GM19328 (cell line): ENCODE data around the gene COL23A1.
"Not testable (repeated sequence)": the region's sequence is repeated elsewhere in the genome, so short reads cannot be mapped to it uniquely, and the experiment has no call there.

Experiments
- ATAC-seq: cut with Tn5 transposase; IDR thresholded peaks from one replicate; pipeline ENCODE4 v1.9.1; 2021; ENCODE audit warnings: mild to moderate bottlenecking, moderate library complexity; ENCODE audit not compliant: unreplicated experiment

COL23A1 gene

GRCh38 chr5:178589180-178590140, 733 bp downstream of the COL23A1 start:
- no peak for ATAC-seq

DNA sequence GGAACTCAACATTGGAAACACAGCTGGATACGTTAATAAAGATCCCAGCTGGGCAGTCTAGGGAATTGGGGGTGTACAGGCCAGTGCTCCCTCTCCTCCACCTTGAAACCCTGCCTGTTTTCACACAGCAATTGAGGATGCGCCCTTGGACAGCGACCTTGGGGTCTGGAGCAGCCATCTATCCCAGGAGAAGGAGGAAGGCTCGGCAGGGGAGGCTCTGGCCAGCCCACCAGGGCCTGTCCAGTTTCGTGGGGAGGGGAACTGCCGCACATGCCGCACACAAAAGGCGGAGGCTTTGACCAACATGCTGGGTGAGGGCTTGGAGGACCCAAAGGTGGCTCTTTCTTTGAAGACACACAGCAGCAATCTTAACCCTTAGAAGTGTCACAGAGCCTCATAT, 1.4 kb downstream of the COL23A1 start:
- no peak for ATAC-seq

DNA sequence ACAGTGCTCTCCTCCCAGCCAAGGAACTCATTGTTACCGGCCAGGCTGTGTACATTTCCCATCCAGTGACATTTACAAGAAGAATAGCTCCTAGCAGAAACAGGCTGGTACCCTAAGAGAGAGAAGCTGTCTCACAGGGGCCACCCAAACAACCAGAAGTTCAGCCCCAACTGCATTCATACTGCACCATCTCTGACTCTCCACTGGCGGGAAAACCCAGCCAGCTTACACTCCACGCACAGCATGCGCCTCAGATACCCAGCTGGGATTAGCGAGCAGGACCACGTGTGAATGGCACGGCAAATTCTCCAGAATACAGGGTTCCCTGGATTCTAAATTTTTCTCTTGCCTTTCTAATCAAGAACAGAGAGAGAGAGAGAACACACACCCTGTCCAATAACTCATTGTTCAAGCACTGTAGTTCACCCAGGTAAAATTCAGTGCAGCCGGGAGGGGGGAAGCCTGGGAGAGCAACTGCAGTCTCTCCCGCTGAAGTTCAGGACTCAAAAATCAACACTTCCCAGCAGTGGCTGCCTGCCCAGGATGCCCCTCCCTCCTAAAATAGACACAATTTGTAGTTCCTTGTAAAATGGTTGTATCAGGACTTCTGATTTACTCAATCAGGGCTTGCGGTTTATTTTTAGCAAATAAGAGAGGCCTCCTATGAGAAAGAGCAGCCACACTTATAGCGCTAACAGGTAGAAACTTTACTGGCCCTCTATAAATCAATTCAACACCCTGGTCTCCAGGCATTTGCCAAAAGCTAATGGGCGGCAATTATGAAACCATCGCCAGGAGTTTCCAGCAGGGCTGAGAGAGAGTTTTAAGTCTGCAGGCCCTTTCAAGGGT, 2.2 kb downstream of the COL23A1 start:
- no peak for ATAC-seq

DNA sequence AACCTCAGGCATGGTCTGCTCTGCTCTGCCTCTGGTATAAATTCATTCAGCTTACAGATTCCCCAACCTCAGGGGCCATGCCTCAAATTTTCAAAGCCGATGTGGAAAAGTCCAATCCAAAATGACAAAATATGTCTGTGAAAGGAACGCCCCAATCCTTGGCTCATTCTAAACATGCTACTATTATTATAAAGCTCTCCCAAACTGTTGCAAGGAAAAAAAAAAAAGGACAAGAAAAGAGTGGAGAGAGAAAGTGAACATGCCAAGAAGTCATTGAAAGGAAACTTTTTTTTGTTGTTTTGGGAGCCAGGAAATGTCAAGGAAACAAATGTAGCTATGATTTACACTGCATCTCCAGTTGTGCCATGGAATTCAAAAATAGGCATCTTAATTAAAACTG, 3.8 kb downstream of the COL23A1 start:
- ATAC-seq: no peak

GRCh38 chr5:178585421-178585820, 4.8 kb downstream of the COL23A1 start:
- not testable (repeated sequence) for ATAC-seq

GRCh38 chr5:178583279-178583678, 6.9 kb downstream of the COL23A1 start:
- ATAC-seq: no peak

GRCh38 chr5:178582291-178582690, 7.9 kb downstream of the COL23A1 start:
- ATAC-seq: no peak

- ATAC-seq: no peak
Observed at GRCh38 chr5:178581621-178582020, 8.6 kb downstream of the COL23A1 start.

DNA sequence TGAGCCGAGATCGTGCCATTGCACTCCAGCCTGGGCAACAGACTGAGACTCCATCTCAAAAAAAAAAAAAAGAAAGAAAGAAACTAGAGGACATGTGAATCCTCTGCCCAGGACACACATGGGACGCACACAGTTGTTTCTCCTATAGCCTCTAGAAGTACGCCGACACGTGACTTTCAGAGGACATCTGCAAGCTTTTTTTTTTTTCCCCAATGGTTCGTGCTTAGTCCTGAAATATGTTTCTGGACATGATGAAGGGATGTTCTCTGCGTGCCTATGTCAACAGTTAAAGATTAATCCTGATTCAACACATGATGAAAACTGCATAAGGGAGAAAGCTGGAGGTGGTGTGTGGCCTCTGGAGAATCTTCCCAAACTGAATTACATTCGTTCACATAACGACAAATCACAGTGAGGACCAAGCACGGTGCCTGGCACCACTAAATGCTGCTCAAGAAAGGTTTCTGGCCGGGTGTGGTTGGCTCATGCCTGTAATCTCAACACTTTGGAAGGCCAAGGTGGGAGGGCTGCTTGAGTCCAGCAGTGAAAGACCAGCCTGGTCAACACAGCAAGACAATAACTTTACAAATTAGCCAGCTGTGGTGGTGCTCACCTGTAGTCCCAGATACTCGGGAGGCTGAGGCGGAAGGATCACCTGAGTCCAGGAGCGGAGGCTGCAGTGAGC, 9.8 kb downstream of the COL23A1 start:
- ATAC-seq: no peak

- no peak for ATAC-seq
Observed at GRCh38 chr5:178577944-178578343, 12.2 kb downstream of the COL23A1 start.

DNA sequence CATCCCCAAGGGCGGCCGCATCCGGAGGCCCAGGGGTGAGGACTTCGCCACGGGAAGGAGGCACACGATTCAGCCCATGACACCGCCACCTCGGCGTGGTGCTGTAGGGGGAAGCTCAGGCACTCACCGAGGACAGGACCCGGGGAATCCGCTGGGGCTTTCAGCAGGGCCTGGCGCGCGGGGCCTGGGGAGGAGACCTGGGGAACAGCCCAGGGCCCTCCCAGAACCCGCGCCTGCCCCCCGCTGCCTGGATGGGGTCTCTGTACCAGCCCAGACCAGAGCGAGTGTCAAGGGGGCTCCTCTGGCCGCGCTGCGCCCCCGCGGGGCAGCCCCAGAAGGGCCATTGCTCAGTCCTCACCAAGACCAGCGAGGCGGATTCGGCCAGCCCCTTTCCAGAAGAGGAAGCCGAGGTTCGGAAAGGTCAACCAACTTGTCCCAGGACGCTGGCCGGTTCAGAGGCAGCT, 12.8 kb downstream of the COL23A1 start:
- no peak for ATAC-seq

DNA sequence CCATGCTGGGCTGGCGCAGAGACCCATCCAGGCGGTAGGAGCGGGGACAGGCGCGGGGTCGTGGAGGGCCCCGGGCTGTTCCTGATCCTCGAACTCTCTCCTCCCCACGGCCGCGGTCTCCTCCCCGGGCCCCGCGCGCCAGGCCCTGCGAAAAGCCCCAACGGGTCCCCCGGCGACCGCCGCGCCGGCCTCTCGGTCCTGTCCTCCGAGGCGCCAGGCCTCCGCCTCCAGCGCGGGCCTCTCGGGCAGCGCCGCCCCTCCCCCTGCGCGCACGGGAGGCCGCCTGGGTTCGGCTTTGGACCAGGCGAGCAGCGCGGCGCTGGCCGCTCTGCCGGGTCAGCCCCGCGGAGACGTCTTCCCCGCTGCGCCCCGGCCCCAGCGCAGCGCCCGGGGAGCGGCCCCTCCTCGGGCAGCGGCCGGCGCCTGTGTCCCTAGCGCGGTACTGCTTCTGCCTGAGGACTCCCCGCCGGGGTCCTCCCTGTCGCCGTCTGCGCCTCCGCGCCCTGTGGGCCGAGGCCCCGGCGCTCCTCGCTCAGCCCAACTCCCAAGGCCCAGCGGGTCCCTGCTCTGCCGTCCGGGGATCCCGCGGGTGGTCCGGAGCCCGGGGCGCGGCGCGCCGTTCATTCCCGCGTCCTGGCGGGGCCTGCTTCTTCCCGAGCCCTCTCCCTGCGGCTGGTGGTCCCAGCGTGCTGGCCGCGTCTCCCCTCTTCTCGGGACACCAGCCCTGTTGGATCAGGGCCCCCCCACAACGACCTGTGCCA, 13.4 kb downstream of the COL23A1 start:
- ATAC-seq: no peak

GRCh38 chr5:178573216-178573615, 17.0 kb downstream of the COL23A1 start:
- no peak for ATAC-seq

- no peak for ATAC-seq
Observed at GRCh38 chr5:178572617-178573016, 17.6 kb downstream of the COL23A1 start.

- ATAC-seq: no peak
Observed at GRCh38 chr5:178569485-178569884, 20.7 kb downstream of the COL23A1 start.

DNA sequence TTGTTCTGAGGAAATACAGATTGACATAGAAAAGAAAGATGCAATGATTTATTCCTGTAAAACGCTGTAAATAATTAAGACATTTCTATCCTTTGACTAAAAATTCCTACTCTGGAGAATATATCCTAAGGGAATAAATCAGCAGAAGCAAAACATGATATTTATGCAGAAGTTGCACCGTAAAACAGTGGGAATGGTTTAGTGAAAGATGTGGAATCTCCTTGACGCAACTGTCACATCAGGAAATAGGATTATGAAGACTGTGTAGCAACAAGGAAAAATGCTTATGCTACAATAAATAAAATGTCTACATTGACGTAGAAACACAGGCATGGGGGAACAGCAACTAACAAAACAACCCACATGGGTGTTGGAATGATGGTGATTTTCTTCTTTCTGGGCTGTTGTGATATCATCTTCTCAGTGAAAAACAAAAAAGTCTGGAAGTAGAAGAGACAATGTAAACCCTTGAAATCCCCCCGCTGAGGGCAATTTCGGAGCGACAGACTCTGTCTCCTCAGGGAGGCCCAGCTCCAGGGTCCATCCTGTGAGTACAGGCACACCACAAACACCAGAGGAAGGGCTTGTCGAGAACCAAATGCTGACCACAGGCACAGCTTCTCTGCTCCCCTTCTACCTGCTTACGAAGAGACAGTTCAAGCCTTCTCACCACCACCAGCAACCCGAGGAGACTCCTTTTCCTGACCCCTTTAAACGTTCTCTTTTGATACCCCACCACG, 25.2 kb downstream of the COL23A1 start:
- no peak for ATAC-seq

GRCh38 chr5:178564397-178564796, 25.8 kb downstream of the COL23A1 start:
- no peak for ATAC-seq

DNA sequence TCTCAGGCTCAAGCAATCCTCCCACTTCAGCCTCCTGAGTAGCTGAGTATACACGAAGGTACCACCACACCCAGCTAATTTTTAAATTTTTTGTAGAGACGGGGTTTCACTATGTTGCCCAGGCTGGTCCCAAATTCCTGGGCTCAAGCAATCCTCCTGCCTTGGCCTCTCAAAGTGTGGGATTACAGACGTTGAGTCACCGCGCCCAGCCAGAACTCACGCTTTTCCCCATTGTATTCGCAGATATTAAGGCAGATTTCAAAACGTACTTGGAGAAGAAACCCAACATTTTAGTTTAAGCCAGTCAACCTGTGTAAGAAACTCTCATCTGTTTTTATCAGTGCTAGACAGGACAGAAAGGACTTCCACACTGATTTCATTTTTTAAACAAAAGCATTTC, 26.6 kb downstream of the COL23A1 start:
- no peak for ATAC-seq

GRCh38 chr5:178561746-178562264, 28.4 kb downstream of the COL23A1 start:
- ATAC-seq: no peak
